Measurements from ENCODE around the gene HNF4A. TPM values are rescaled to one million over a fixed set of nuclear protein-coding genes. Genes with fewer than 3 reads are reported as not detected.

HNF4A gene
- total and polyA plus RNA-seq, 2 of the 13 experiments (the other 11 are each of a cell fraction or from before 2014, with no cell fraction given) = 80.9 to 169 TPM

DNA sequence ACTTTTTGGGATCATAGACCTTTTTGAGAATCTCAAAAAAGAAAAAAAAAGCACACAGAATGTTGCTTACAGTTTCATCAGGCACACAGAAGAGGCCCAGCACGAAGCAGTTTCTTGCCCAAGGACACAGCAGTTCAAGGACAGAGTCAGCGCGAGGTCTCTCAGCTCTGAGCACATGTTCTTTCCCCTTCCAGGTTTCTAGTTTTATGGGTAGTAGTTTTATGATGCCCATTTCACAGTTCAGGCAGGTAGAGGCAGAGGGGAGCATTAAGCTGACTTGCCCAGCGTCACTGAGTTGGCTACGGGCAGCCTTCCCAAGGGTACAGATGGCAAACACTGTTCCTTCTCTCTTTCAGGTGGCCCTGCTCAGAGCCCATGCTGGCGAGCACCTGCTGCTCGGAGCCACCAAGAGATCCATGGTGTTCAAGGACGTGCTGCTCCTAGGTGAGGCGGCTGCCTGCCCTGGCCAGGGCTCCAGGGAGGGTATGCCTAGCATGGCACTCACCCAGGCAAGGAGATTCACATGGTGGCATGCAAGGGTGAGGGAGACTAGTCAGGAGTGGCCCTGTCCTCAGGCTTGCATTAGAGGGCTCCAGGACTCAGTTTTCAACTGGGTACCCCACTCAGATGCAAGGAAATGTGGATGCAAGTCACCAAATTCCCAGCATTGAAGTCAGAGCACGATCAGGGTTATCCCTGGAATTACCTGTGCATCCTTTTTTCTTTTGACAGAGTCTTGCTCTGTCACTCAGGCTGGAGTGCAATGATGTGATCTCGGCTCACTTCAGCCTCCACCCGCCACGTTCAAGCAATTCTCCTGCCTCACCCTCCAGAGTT lies 62.8 kb downstream of the HNF4A start (continued):
- TF ChIP-seq, protein P1, sequence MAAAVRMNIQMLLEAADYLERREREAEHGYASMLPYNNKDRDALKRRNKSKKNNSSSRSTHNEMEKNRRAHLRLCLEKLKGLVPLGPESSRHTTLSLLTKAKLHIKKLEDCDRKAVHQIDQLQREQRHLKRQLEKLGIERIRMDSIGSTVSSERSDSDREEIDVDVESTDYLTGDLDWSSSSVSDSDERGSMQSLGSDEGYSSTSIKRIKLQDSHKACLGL (CRISPR knock-in tag; IDR thresholded peaks at IDR 0.05) = no peak; the same call in 1 of the 2 replicates
- TF ChIP-seq CBFB (CRISPR knock-in tag; IDR thresholded peaks at IDR 0.05) = 0 out of 2 replicates have a peak, but pooled peaks have one; percentile 39
- TF ChIP-seq TOE1 (CRISPR knock-in tag; IDR thresholded peaks at IDR 0.05) = 0 out of 2 replicates have a peak, but pooled peaks have one; percentile 1
- peak; percentile 64; the same call in 1 of the 2 replicates for TF ChIP-seq YEATS4 (CRISPR knock-in tag; IDR thresholded peaks at IDR 0.05; ENCODE audit: borderline replicate concordance)
- no peak for TF ChIP-seq ZNF639 (CRISPR knock-in tag; conservative IDR thresholded peaks at IDR 0.05)
- TF ChIP-seq SIX4 (CRISPR knock-in tag; IDR thresholded peaks at IDR 0.05) = 0 out of 2 replicates have a peak, but pooled peaks have one; percentile 34
- TF ChIP-seq ZNF3 (CRISPR knock-in tag; IDR thresholded peaks at IDR 0.05) = peak; percentile 38; the same call in 1 of the 2 replicates
- TF ChIP-seq, protein P2, sequence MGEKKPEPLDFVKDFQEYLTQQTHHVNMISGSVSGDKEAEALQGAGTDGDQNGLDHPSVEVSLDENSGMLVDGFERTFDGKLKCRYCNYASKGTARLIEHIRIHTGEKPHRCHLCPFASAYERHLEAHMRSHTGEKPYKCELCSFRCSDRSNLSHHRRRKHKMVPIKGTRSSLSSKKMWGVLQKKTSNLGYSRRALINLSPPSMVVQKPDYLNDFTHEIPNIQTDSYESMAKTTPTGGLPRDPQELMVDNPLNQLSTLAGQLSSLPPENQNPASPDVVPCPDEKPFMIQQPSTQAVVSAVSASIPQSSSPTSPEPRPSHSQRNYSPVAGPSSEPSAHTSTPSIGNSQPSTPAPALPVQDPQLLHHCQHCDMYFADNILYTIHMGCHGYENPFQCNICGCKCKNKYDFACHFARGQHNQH (CRISPR knock-in tag; IDR thresholded peaks at IDR 0.05) = peak; percentile 88
- TF ChIP-seq RFXAP (CRISPR knock-in tag; IDR thresholded peaks at IDR 0.05; ENCODE audit: borderline replicate concordance) = peak; percentile 17; the same call in 1 of the 2 replicates
- no peak for TF ChIP-seq ZNF326 (CRISPR knock-in tag; IDR thresholded peaks at IDR 0.05; ENCODE audit: borderline replicate concordance)
- TF ChIP-seq ZNF17 (CRISPR knock-in tag; IDR thresholded peaks at IDR 0.05) = no peak
- peak; percentile 37; the same call in 1 of the 2 replicates for TF ChIP-seq ZBTB8A (CRISPR knock-in tag; IDR thresholded peaks at IDR 0.05; ENCODE audit: borderline replicate concordance, low read depth)
- TF ChIP-seq, protein P3, sequence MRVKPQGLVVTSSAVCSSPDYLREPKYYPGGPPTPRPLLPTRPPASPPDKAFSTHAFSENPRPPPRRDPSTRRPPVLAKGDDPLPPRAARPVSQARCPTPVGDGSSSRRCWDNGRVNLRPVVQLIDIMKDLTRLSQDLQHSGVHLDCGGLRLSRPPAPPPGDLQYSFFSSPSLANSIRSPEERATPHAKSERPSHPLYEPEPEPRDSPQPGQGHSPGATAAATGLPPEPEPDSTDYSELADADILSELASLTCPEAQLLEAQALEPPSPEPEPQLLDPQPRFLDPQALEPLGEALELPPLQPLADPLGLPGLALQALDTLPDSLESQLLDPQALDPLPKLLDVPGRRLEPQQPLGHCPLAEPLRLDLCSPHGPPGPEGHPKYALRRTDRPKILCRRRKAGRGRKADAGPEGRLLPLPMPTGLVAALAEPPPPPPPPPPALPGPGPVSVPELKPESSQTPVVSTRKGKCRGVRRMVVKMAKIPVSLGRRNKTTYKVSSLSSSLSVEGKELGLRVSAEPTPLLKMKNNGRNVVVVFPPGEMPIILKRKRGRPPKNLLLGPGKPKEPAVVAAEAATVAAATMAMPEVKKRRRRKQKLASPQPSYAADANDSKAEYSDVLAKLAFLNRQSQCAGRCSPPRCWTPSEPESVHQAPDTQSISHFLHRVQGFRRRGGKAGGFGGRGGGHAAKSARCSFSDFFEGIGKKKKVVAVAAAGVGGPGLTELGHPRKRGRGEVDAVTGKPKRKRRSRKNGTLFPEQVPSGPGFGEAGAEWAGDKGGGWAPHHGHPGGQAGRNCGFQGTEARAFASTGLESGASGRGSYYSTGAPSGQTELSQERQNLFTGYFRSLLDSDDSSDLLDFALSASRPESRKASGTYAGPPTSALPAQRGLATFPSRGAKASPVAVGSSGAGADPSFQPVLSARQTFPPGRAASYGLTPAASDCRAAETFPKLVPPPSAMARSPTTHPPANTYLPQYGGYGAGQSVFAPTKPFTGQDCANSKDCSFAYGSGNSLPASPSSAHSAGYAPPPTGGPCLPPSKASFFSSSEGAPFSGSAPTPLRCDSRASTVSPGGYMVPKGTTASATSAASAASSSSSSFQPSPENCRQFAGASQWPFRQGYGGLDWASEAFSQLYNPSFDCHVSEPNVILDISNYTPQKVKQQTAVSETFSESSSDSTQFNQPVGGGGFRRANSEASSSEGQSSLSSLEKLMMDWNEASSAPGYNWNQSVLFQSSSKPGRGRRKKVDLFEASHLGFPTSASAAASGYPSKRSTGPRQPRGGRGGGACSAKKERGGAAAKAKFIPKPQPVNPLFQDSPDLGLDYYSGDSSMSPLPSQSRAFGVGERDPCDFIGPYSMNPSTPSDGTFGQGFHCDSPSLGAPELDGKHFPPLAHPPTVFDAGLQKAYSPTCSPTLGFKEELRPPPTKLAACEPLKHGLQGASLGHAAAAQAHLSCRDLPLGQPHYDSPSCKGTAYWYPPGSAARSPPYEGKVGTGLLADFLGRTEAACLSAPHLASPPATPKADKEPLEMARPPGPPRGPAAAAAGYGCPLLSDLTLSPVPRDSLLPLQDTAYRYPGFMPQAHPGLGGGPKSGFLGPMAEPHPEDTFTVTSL (CRISPR knock-in tag; IDR thresholded peaks at IDR 0.05; ENCODE audit: borderline replicate concordance) = peak; percentile 38; the same call in 1 of the 2 replicates
- peak; percentile 82 for TF ChIP-seq TFE3 (CRISPR knock-in tag; IDR thresholded peaks at IDR 0.05)
- TF ChIP-seq, protein P4, sequence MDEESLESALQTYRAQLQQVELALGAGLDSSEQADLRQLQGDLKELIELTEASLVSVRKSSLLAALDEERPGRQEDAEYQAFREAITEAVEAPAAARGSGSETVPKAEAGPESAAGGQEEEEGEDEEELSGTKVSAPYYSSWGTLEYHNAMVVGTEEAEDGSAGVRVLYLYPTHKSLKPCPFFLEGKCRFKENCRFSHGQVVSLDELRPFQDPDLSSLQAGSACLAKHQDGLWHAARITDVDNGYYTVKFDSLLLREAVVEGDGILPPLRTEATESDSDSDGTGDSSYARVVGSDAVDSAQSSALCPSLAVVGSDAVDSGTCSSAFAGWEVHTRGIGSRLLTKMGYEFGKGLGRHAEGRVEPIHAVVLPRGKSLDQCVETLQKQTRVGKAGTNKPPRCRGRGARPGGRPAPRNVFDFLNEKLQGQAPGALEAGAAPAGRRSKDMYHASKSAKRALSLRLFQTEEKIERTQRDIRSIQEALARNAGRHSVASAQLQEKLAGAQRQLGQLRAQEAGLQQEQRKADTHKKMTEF (CRISPR knock-in tag; IDR thresholded peaks at IDR 0.05) = 0 out of 2 replicates have a peak, but pooled peaks have one; percentile 33
